Caco-2 (cell line): ENCODE results near the gene ZNF474. TPM values are rescaled to one million over a fixed set of nuclear protein-coding genes. Genes with fewer than 3 reads are reported as not detected.

Experiments used
- BruUV-seq: library from RNA; stranded (reverse); fragments of 400-500 nt; replicated peaks from 2 replicates; lab custom pipeline; 2021; lab: Mats Ljungman, UMichigan
- CTCF ChIA-PET: fragments of 300-600 bp; sonication (Branson Sonifier 250); formaldehyde crosslinking; loops from one replicate; lab custom pipeline; 2022; ENCODE audit warnings: antibody characterized with exemption; lab: Charles Lee
- POLR2A ChIA-PET: fragments of 300-600 bp; sonication (Branson Sonifier 250); formaldehyde crosslinking; loops from one replicate; lab custom pipeline; 2022; ENCODE audit warnings: antibody characterized with exemption; lab: Charles Lee
- DNase-seq, 2 experiments: peaks; one replicate each; pipeline versions ENCODE4 v3.0.0 to v3.0.0-alpha.2; 2020 to 2022
- H3K27me3 ChIP-seq: replicated peaks from 2 replicates; pipeline ENCODE4 v1.6.0; 2011; ENCODE audit warnings: low read length; ENCODE audit not compliant: control insufficient read depth, insufficient read depth
- H3K36me3 ChIP-seq: 2 replicates; pipeline ENCODE4 v1.5.1; 2011; ENCODE audit warnings: low read length; ENCODE audit not compliant: control insufficient read depth, insufficient read depth
- H3K4me1 ChIP-seq: fragments of 250-450 bp; sonication (Bioruptor Pico); 2 replicates; pipeline ENCODE4 v1.5.1; 2020; ENCODE audit warnings: mild to moderate bottlenecking
- H3K4me3 ChIP-seq: 2 replicates; pipeline ENCODE4 v1.5.1; 2011; ENCODE audit warnings: low read depth, mild to moderate bottlenecking, control low read depth, low read length
- H3K9me3 ChIP-seq: fragments of 250-450 bp; sonication (Bioruptor Pico); 2 replicates; pipeline ENCODE4 v1.5.1; 2020; ENCODE audit warnings: mild to moderate bottlenecking, moderate library complexity
- H3K27ac Mint-ChIP-seq: one replicate; pipeline ENCODE4 v1.8.0; 2022; ENCODE audit warnings: mixed read lengths; ENCODE audit not compliant: unreplicated experiment
- H3K27me3 Mint-ChIP-seq: one replicate; pipeline ENCODE4 v1.8.0; 2022; ENCODE audit warnings: mixed read lengths; ENCODE audit not compliant: insufficient read depth, unreplicated experiment
- H3K36me3 Mint-ChIP-seq: one replicate; pipeline ENCODE4 v1.8.0; 2022; ENCODE audit warnings: mild to moderate bottlenecking, mixed read lengths; ENCODE audit not compliant: insufficient read depth, unreplicated experiment
- H3K4me1 Mint-ChIP-seq: one replicate; pipeline ENCODE4 v1.8.0; 2022; ENCODE audit warnings: low read depth, mixed read lengths; ENCODE audit not compliant: unreplicated experiment
- H3K4me3 Mint-ChIP-seq: one replicate; pipeline ENCODE4 v1.8.0; 2022; ENCODE audit warnings: mild to moderate bottlenecking, moderate library complexity, mixed read lengths; ENCODE audit not compliant: unreplicated experiment
- H3K9me3 Mint-ChIP-seq: one replicate; pipeline ENCODE4 v1.8.0; 2022; ENCODE audit warnings: mixed read lengths; ENCODE audit not compliant: unreplicated experiment
- intact Hi-C: fragments of 100-400 bp; cut with micrococcal nuclease; formaldehyde crosslinking; loops from one replicate; pipeline ENCODE4 v1.10.0; 2022; ENCODE audit not compliant: unreplicated experiment
- total RNA-seq: library from RNA; stranded (reverse); gene quantifications from 2 replicates; pipeline ENCODE4 v1.2.3, GENCODE V29; 2022
- TF ChIP-seq, protein P1 (sequence below), 2 experiments: fragments of 200-600 bp in 1 of 2; IDR thresholded peaks; 1 replicate in 1 of 2; 2 replicates in 1 of 2; pipeline versions ENCODE4 v1.5.1 to v1.8.0; 2011 to 2022; ENCODE audit warnings: antibody characterized with exemption in 1 of 2, control low read depth in 1 of 2, inconsistent platforms in 1 of 2, low read depth in 1 of 2, low read length in 1 of 2, mild to moderate bottlenecking in 1 of 2, moderate library complexity in 1 of 2; ENCODE audit not compliant: insufficient read depth in 1 of 2, severe bottlenecking in 1 of 2, unreplicated experiment in 1 of 2

Gene ZNF474
- total RNA-seq, 1 experiment from 2014 or later = not detected

DNA sequence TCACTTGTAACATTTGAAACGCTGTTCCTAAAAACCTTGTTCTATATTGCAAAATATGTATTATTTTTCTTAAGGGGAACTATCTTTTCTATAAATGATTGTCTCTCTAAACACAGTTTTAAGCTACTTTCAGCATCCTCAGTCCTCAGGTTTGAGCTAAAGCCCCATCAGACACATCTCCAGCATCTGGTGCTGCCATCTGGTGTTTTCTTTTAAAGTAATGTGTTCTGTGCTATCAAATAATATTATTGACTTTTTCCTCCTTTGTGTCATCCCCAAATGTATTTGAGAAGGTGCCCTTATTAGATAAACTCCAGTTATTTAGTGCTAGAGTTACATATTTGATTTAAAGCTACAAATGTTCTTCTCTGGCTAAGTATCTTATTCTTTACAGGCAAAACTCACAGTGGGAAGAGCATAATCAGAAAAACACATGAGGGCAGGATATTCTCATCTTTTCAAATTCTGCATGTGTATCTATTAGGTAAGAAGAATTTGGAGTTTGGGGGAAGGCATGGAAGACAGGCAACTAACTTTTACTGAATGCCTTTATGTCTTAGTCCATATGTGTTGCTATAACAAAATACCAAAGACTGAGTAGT lies 27.5 kb downstream of the ZNF474 start:
- no peaks in the 10 kb centered on the region for H3K36me3 Mint-ChIP-seq
- no peak overlapping the region for H3K27ac Mint-ChIP-seq
- ChIA-PET POLR2A (no interaction called here), CTCF (interaction anchor here (0.6 to 1.0 kb wide), 3 partner anchors 55 to 1501 kb away, joined by 3 to 4 read pairs (median 3); no protein-coding TSS in a partner anchor)
- no TSS peak for BruUV-seq
- peak in 1 of 2 experiments; percentile 14 for DNase-seq
- TF ChIP-seq, protein P1, sequence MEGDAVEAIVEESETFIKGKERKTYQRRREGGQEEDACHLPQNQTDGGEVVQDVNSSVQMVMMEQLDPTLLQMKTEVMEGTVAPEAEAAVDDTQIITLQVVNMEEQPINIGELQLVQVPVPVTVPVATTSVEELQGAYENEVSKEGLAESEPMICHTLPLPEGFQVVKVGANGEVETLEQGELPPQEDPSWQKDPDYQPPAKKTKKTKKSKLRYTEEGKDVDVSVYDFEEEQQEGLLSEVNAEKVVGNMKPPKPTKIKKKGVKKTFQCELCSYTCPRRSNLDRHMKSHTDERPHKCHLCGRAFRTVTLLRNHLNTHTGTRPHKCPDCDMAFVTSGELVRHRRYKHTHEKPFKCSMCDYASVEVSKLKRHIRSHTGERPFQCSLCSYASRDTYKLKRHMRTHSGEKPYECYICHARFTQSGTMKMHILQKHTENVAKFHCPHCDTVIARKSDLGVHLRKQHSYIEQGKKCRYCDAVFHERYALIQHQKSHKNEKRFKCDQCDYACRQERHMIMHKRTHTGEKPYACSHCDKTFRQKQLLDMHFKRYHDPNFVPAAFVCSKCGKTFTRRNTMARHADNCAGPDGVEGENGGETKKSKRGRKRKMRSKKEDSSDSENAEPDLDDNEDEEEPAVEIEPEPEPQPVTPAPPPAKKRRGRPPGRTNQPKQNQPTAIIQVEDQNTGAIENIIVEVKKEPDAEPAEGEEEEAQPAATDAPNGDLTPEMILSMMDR (IDR thresholded peaks at IDR 0.05; ENCODE audit: insufficient read depth in 1 of 2, low read depth in 1 of 2, low read length in 1 of 2, severe bottlenecking in 1 of 2, unreplicated experiment in 1 of 2) = peak; percentile 17 to 30
- no peak overlapping the region for H3K4me3 Mint-ChIP-seq
- no peaks in the 10 kb centered on the region for H3K9me3 ChIP-seq
- no peaks in the 10 kb centered on the region for H3K36me3 ChIP-seq
- H3K9me3 Mint-ChIP-seq = no peaks in the 10 kb centered on the region
- H3K27me3 ChIP-seq = no peaks in the 10 kb centered on the region
- intact Hi-C loops = loop anchor here (1.0 kb wide), 2 partner anchors 65 to 190 kb away; no protein-coding TSS in a partner anchor
- no peaks in the 10 kb centered on the region for H3K4me1 Mint-ChIP-seq
- H3K4me1 ChIP-seq = no peaks in the 10 kb centered on the region
- no peak overlapping the region for H3K4me3 ChIP-seq
- H3K27me3 Mint-ChIP-seq = peaks cover 12% of the 10 kb centered on the region

GRCh38 chr5:122162100-122162638 lies 32.8 kb downstream of the ZNF474 start:
- TF ChIP-seq, protein P1 (IDR thresholded peaks at IDR 0.05; ENCODE audit: insufficient read depth in 1 of 2, low read depth in 1 of 2, low read length in 1 of 2, severe bottlenecking in 1 of 2, unreplicated experiment in 1 of 2) = no peak
- no peaks in the 10 kb centered on the region for H3K9me3 ChIP-seq
- ChIA-PET POLR2A (no interaction called here), CTCF (no interaction called here)
- H3K36me3 Mint-ChIP-seq = no peaks in the 10 kb centered on the region
- intact Hi-C loops = no loop called here
- H3K27me3 ChIP-seq = no peaks in the 10 kb centered on the region
- BruUV-seq = no TSS peak
- H3K27me3 Mint-ChIP-seq = peaks cover 12% of the 10 kb centered on the region
- H3K9me3 Mint-ChIP-seq = no peaks in the 10 kb centered on the region
- no peak overlapping the region for H3K4me3 ChIP-seq
- no peak for DNase-seq
- H3K36me3 ChIP-seq = no peaks in the 10 kb centered on the region
- no peaks in the 10 kb centered on the region for H3K4me1 Mint-ChIP-seq
- H3K4me1 ChIP-seq = peaks cover 10% of the 10 kb centered on the region; the same call in 1 of the 2 replicates
- no peak overlapping the region for H3K4me3 Mint-ChIP-seq
- H3K27ac Mint-ChIP-seq = no peak overlapping the region

DNA sequence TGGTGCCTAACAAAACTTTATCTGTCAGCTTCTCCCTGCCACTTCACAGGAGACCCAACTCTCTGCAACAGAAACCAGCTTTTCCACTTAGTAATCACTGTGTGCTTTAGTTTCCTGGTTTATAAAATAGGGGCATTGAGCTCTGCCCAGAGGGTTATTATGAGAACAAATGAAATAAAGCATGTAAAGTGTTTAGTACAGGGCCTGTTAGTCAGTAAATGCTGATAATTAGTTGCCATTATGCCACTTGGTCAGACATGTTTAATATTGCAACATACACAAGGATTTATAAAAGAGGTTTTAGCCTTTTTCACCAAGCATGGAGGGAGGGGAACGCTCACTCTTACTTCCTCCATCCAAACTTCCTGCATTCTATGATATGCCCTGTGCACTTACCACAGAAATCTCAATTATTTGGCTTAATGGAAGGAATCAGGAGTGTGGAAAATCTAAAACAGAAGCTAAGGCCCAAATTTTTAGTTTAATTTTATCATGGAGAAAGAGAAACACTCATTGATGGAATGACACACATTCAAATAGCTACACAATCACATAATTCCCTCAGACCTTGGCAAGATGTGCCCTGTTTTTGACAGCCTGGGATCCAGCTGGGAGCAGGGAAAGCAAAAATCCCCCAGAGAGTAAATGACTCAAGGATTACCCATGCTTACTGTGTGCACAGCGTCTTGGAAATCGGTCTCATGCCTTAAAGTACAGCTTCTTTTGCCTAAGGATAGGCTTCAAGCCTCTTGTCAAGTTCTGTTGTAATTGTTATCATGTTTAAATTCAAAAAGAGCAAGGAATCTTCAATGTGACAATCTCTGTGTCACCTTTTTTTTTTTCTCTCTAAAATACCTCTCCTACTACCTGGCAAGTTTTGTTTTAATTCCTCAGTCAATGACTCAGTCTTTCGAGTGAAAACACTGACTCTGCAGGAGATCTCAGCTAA lies 34.0 kb downstream of the ZNF474 start:
- intact Hi-C loops = no loop called here
- no peaks in the 10 kb centered on the region for H3K27me3 ChIP-seq
- no peaks in the 10 kb centered on the region for H3K9me3 Mint-ChIP-seq
- DNase-seq = no peak
- H3K27ac Mint-ChIP-seq = no peak overlapping the region
- H3K9me3 ChIP-seq = no peaks in the 10 kb centered on the region
- TF ChIP-seq, protein P1 (IDR thresholded peaks at IDR 0.05; ENCODE audit: insufficient read depth in 1 of 2, low read depth in 1 of 2, low read length in 1 of 2, severe bottlenecking in 1 of 2, unreplicated experiment in 1 of 2) = no peak
- ChIA-PET POLR2A (no interaction called here), CTCF (no interaction called here)
- no peak overlapping the region for H3K4me3 Mint-ChIP-seq
- H3K27me3 Mint-ChIP-seq = peaks cover 7% of the 10 kb centered on the region
- no peaks in the 10 kb centered on the region for H3K36me3 Mint-ChIP-seq
- H3K4me3 ChIP-seq = no peak overlapping the region
- H3K4me1 Mint-ChIP-seq = no peaks in the 10 kb centered on the region
- H3K36me3 ChIP-seq = no peaks in the 10 kb centered on the region
- no TSS peak for BruUV-seq
- peaks cover 10% of the 10 kb centered on the region; the same call in 1 of the 2 replicates for H3K4me1 ChIP-seq
